HepG2 (cell line): ENCODE measurements around the gene CALML5. TPM values are rescaled to one million over a fixed set of nuclear protein-coding genes. Genes with fewer than 3 reads are reported as not detected.

Experiments
- ATAC-seq: fragments of 200-7000 bp; cut with Tn5 transposase; 3 replicates; pipeline ENCODE4 v1.9.1; 2020; ENCODE audit warnings: mild to moderate bottlenecking, moderate library complexity
- Bru-seq: library from RNA; stranded (reverse); fragments of 400-500 nt; gene quantifications from one replicate; lab custom pipeline; 2021; lab: Mats Ljungman, UMichigan
- BruChase-seq, 2 experiments: library from RNA; stranded (reverse); fragments of 400-500 nt; gene quantifications; one replicate each; lab custom pipeline; 2021; lab: Mats Ljungman, UMichigan
- BruUV-seq: library from RNA; stranded (reverse); fragments of 400-500 nt; replicated peaks from 2 replicates; lab custom pipeline; 2021; lab: Mats Ljungman, UMichigan
- CTCF ChIA-PET: fragments of 300-600 bp; formaldehyde crosslinking; extraction: SDS; loops from one replicate; lab custom pipeline; 2021; ENCODE audit warnings: low total read pairs, inconsistent platforms, low intra/inter-chr PET ratio; lab: Yijun Ruan, JAX
- POLR2A ChIA-PET: fragments of 350-600 bp; sonication (Branson Sonifier 250); formaldehyde crosslinking; loops from one replicate; lab custom pipeline; 2020; ENCODE audit warnings: antibody characterized with exemption, inconsistent platforms; lab: Yijun Ruan, JAX
- DNase-seq: peaks from one replicate; pipeline ENCODE4 v3.0.0-alpha.2; 2015; ENCODE audit warnings: low spot score
- FAIRE-seq: peaks from 3 replicates; lab custom pipeline; 2011; peaks lifted over from hg19 to GRCh38; lab: Jason Lieb, UNC
- H2AFZ ChIP-seq: one replicate; pipeline ENCODE4 v1.6.1; 2011; ENCODE audit warnings: low read length, inconsistent platforms
- H3K27ac ChIP-seq: fragments of 300-600 bp; 3 replicates; pipeline ENCODE4 v1.8.0; 2011; ENCODE audit warnings: mixed run types, mild to moderate bottlenecking, mixed read lengths, low read length, inconsistent platforms; ENCODE audit not compliant: insufficient read depth; ENCODE audit errors: extremely low read length
- H3K27me3 ChIP-seq, 2 experiments: fragments of 200-600 bp in 1 of 2; 2 replicates in 1 of 2; 3 replicates in 1 of 2; pipeline versions ENCODE4 v1.6.0 to v1.8.0; 2011; ENCODE audit warnings: low read length in 2 of 2, mild to moderate bottlenecking in 2 of 2, moderate library complexity in 2 of 2, inconsistent platforms in 1 of 2; ENCODE audit not compliant: insufficient read depth in 2 of 2, control insufficient read depth in 1 of 2
- H3K36me3 ChIP-seq, 2 experiments: fragments of 200-600 bp in 1 of 2; replicated peaks in 1 of 2; 2 replicates in 1 of 2; 3 replicates in 1 of 2; pipeline versions ENCODE4 v1.5.1 to v1.8.0; 2011; ENCODE audit warnings: low read length in 2 of 2, inconsistent platforms in 1 of 2; ENCODE audit not compliant: insufficient read depth in 2 of 2, control insufficient read depth in 1 of 2
- H3K4me1 ChIP-seq: 2 replicates; pipeline ENCODE4 v1.5.1; 2012; ENCODE audit warnings: low read length, inconsistent platforms; ENCODE audit not compliant: insufficient read depth
- H3K4me2 ChIP-seq: 2 replicates; pipeline ENCODE4 v1.6.0; 2011; ENCODE audit warnings: low read depth, low read length, inconsistent platforms
- H3K4me3 ChIP-seq, 3 experiments: fragments of 200-600 bp in 1 of 3; sonication (generic), shearing (Covaris generic) in 1 of 3; replicated peaks in 1 of 3; 2 replicates each; pipeline ENCODE4 v1.5.1; 2011 to 2016; ENCODE audit warnings: low read length in 3 of 3, inconsistent platforms in 2 of 3, low read depth in 2 of 3, mild to moderate bottlenecking in 2 of 3, control low read depth in 1 of 3, mixed read lengths in 1 of 3; ENCODE audit not compliant: insufficient read depth in 1 of 3
- H3K79me2 ChIP-seq: one replicate; pipeline ENCODE4 v1.6.1; 2011; ENCODE audit warnings: low read length, inconsistent platforms; ENCODE audit not compliant: insufficient read depth
- H3K9ac ChIP-seq: 2 replicates; pipeline ENCODE4 v1.6.0; 2011; ENCODE audit warnings: mild to moderate bottlenecking, low read depth, low read length, inconsistent platforms; ENCODE audit not compliant: insufficient read depth
- H3K9me3 ChIP-seq: 2 replicates; pipeline ENCODE4 v1.5.1; 2012; ENCODE audit warnings: mild to moderate bottlenecking, low read length
- H4K20me1 ChIP-seq: 2 replicates; pipeline ENCODE4 v1.6.0; 2011; ENCODE audit warnings: inconsistent platforms, mild to moderate bottlenecking, low read length, moderate library complexity; ENCODE audit not compliant: insufficient read depth
- KMT2A ChIP-seq: sonication (generic); formaldehyde crosslinking; IDR thresholded peaks from 2 replicates; pipeline ENCODE4 v1.4.0; 2020; ENCODE audit warnings: missing genetic modification reagents
- ZNF263 ChIP-seq: sonication (generic); formaldehyde crosslinking; IDR thresholded peaks from 2 replicates; pipeline ENCODE4 v1.4.0; 2020; ENCODE audit warnings: missing genetic modification reagents
- WGBS: methylation state at CpG from one replicate; pipeline ENCODE4 v1.1.6; 2017; ENCODE audit warnings: low lambda C conversion rate; 5-methylcytosine and 5-hydroxymethylcytosine counted together
- in situ Hi-C: cut with HindIII; loops from 2 replicates; pipeline ENCODE4 v1.10.0; 2017; ENCODE audit warnings: low pct_unique_long_range_greater_than_20kb; ENCODE audit not compliant: extremely low pct_ligation_motif_present
- intact Hi-C: fragments of 100-400 bp; cut with micrococcal nuclease; formaldehyde crosslinking; loops from one replicate; pipeline ENCODE4 v1.10.0; 2022; ENCODE audit not compliant: unreplicated experiment
- long read RNA-seq, 2 experiments: library from RNA in 1 of 2; library from polyadenylated mRNA in 1 of 2; stranded (forward) in 1 of 2; unstranded in 1 of 2; transcript quantifications; one replicate each; pipeline ENCODE4 v2.0.0, GENCODE V29; 2019 to 2022
- polyA minus RNA-seq, 3 experiments: library from RNA; depleted of rRNA, polyadenylated mRNA; stranded (reverse); fragments of >200 nt; gene quantifications; 2 replicates each; pipeline ENCODE4 v1.2.3, GENCODE V29; 2011; ENCODE audit warnings: low replicate concordance in 1 of 3
- polyA plus RNA-seq, 8 experiments: library from polyadenylated mRNA; depleted of rRNA in 3 of 8; stranded (reverse) in 7 of 8; unstranded in 1 of 8; fragments of >200 nt; fragmentation: Illumina TruSeq in 4 of 8; extraction: Trizol in 4 of 8; gene quantifications; 2 replicates each; pipeline versions ENCODE4 v1.2.1 to v1.2.3, GENCODE V29; 2011 to 2016; ENCODE audit warnings: low read depth in 4 of 8, missing spikeins in 1 of 8, mixed read lengths in 1 of 8; ENCODE audit not compliant: insufficient read depth in 1 of 8
- total RNA-seq, 5 experiments: library from RNA; depleted of rRNA; stranded (reverse); fragments of >200 nt; fragmentation: Illumina TruSeq; extraction: Trizol; gene quantifications; 2 replicates each; pipeline ENCODE4 v1.2.3, GENCODE V29; 2016; ENCODE audit warnings: low read depth in 1 of 5

CALML5 gene
- total RNA-seq (2016; rRNA removed; fragmentation: Illumina TruSeq; extraction: Trizol) (not detected in 2 replicates), polyA plus RNA-seq (2011; rRNA removed) (not detected in 2 replicates), polyA minus RNA-seq (2011; rRNA and poly(A)+ RNA removed; ENCODE audit: low replicate concordance) (not detected in 2 replicates), Bru-seq, nascent RNA (not detected), BruChase-seq, experiment 1, labeled RNA remaining after a 6-hour chase (not detected), BruChase-seq, experiment 2, labeled RNA remaining after a 2-hour chase (not detected)
- total RNA-seq (2016; cell fraction: cytosol; rRNA removed; fragmentation: Illumina TruSeq; extraction: Trizol; ENCODE audit: low read depth), result not detected in 2 replicates
- not detected in 2 replicates for total RNA-seq (2016; cell fraction: insoluble cytoplasmic fraction; rRNA removed; fragmentation: Illumina TruSeq; extraction: Trizol)
- total RNA-seq (2016; cell fraction: membrane; rRNA removed; fragmentation: Illumina TruSeq; extraction: Trizol), result not detected in 2 replicates
- not detected in 2 replicates for total RNA-seq (2016; cell fraction: nucleus; rRNA removed; fragmentation: Illumina TruSeq; extraction: Trizol)
- polyA plus RNA-seq (2011; cell fraction: cytosol; rRNA removed), result not detected in 2 replicates
- polyA plus RNA-seq (2011; cell fraction: nucleus; rRNA removed), result not detected in 2 replicates
- not detected in 2 replicates for polyA plus RNA-seq (2012)
- polyA plus RNA-seq (2016; cell fraction: cytosol; fragmentation: Illumina TruSeq; extraction: Trizol; ENCODE audit: low read depth), result not detected in 2 replicates
- not detected in 2 replicates for polyA plus RNA-seq (2016; cell fraction: insoluble cytoplasmic fraction; fragmentation: Illumina TruSeq; extraction: Trizol; ENCODE audit: low read depth)
- polyA plus RNA-seq (2016; cell fraction: membrane; fragmentation: Illumina TruSeq; extraction: Trizol; ENCODE audit: low read depth), result not detected in 2 replicates
- polyA plus RNA-seq (2016; cell fraction: nucleus; fragmentation: Illumina TruSeq; extraction: Trizol; ENCODE audit: insufficient read depth, low read depth), result not detected in 2 replicates
- polyA minus RNA-seq (2011; cell fraction: cytosol; rRNA and poly(A)+ RNA removed), result not detected in 2 replicates
- not detected in 2 replicates for polyA minus RNA-seq (2011; cell fraction: nucleus; rRNA and poly(A)+ RNA removed)
- long read RNA-seq, experiment 1, result 0 reads
- long read RNA-seq, experiment 2, result 0 reads

GRCh38 chr10:5499493-5500140 is at the start of gene CALML5:
Gene CALML5, minus strand, starts transcription at chr10:5499570. Its CDS starts 132 bp downstream, at chr10:5499438.
- Histone ChIP-seq H3K27me3 (peaks cover 3 to 41% of the 10 kb centered on the region in 2 experiments; a peak in 4 of 5 replicates), H3K9me3 (no peaks in the 10 kb centered on the region)
- no peak for TF ChIP-seq ZNF263 (CRISPR knock-in tag)
- TF ChIP-seq KMT2A, result no peak
- TF ChIP-seq, all 625 proteins: peak for 0
- no peak within 1 kb of the TSS for H3K4me2 ChIP-seq
- H3K36me3 ChIP-seq, result no peaks in the 10 kb centered on the region
- H3K4me1 ChIP-seq, result peaks cover 72% of the 10 kb centered on the region
- intact Hi-C loops (loop anchor here (2.0 kb wide), 1 partner anchor 17 kb away; no protein-coding TSS in a partner anchor), in situ Hi-C loops (no loop called here)
- H3K4me3 ChIP-seq, result no peak within 1 kb of the TSS
- BruUV-seq, result no TSS peak
- no peak within 1 kb of the TSS for H2AFZ ChIP-seq
- H4K20me1 ChIP-seq, result no peaks in the 10 kb centered on the region
- no peak within 1 kb of the TSS for H3K9ac ChIP-seq
- no peak within 1 kb of the TSS for H3K27ac ChIP-seq
- FAIRE-seq, result no peak
- ChIA-PET CTCF (no interaction called here), POLR2A (interaction anchor here (1.3 to 2.6 kb wide), 2 partner anchors 49 to 53 kb away, joined by 4 to 9 read pairs; no protein-coding TSS in a partner anchor)
- 54% methylated on average over 5 of the region's 10 CpGs for WGBS
- H3K79me2 ChIP-seq, result no peaks in the 10 kb centered on the region
- ATAC-seq, result peak; percentile 14; the same call in 2 of the 3 replicates
- DNase-seq, result no peak
